ENCODE measurements around the gene TBC1D22A. TPM values are rescaled to one million over a fixed set of nuclear protein-coding genes. Genes with fewer than 3 reads are reported as not detected.

The TBC1D22A gene
- total and polyA plus RNA-seq, 4 donors: 4.1 to 12.4 (median 8.4) TPM

- no peak for TF ChIP-seq NR2F2 (IDR thresholded peaks at IDR 0.05)
- no peak for TF ChIP-seq RAD21 (IDR thresholded peaks at IDR 0.05)
- TF ChIP-seq SP1 (IDR thresholded peaks at IDR 0.05): no peak
- no peak for TF ChIP-seq FOXA1 (IDR thresholded peaks at IDR 0.05)
- no peak for TF ChIP-seq REST (IDR thresholded peaks at IDR 0.05)
- no peak for TF ChIP-seq ATF3 (IDR thresholded peaks at IDR 0.05)
- TF ChIP-seq HNF4G (IDR thresholded peaks at IDR 0.05): no peak
- no peak for TF ChIP-seq RXRA (IDR thresholded peaks at IDR 0.05)
- no peak for TF ChIP-seq ZBTB33 (IDR thresholded peaks at IDR 0.05)
- no peak for TF ChIP-seq FOXA2 (IDR thresholded peaks at IDR 0.05)
- no peak for TF ChIP-seq TAF1 (conservative IDR thresholded peaks at IDR 0.05)
- TF ChIP-seq CTCF (IDR thresholded peaks at IDR 0.05; ENCODE audit: low read depth, low read length, missing input control): no peak
- no peak for TF ChIP-seq HNF4A (conservative IDR thresholded peaks at IDR 0.05)
- no peak for TF ChIP-seq YY1 (IDR thresholded peaks at IDR 0.05)
- Histone ChIP-seq H3K4me3 (ENCODE audit: low read depth in 1 of 3, low read length in 3 of 3) (no peak overlapping the region), H3K36me3 (ENCODE audit: control insufficient read depth in 4 of 4, insufficient read depth in 3 of 4, low read depth in 1 of 4, low read length in 3 of 4) (no peaks in the 10 kb centered on the region), H3K9me3 (ENCODE audit: control insufficient read depth in 4 of 4, low read length in 3 of 4) (no peaks in the 10 kb centered on the region), H3K4me1 (ENCODE audit: control insufficient read depth in 4 of 4, insufficient read depth in 4 of 4, low read length in 3 of 4) (no peaks in the 10 kb centered on the region), H3K9ac (ENCODE audit: low read depth in 1 of 2, low read length in 2 of 2) (no peak overlapping the region), H3K27ac (ENCODE audit: low read depth in 1 of 2, low read length in 2 of 2) (no peak overlapping the region), H3K27me3 (ENCODE audit: control insufficient read depth in 4 of 4, insufficient read depth in 4 of 4, low read length in 3 of 4) (no peaks in the 10 kb centered on the region)
- no peak for DNase-seq (ENCODE audit: low spot score)
- WGBS: 97% methylated on average over 15 of the region's 15 CpGs
These were observed 362.0 kb downstream of the TBC1D22A start for GRCh38 chr22:47124451-47124881.

- H3K27ac ChIP-seq (ENCODE audit: low read depth in 1 of 2, low read length in 2 of 2): no peak overlapping the region
These were observed 362.5 kb downstream of the TBC1D22A start for GRCh38 chr22:47124961-47125360.

More at GRCh38 chr22:47124961-47125360, 362.5 kb downstream of the TBC1D22A start:
- H3K4me1 ChIP-seq (ENCODE audit: control insufficient read depth in 4 of 4, insufficient read depth in 4 of 4, low read length in 3 of 4): no peaks in the 10 kb centered on the region
- TF ChIP-seq CTCF (IDR thresholded peaks at IDR 0.05; ENCODE audit: low read depth, low read length, missing input control) (no peak), HNF4G (IDR thresholded peaks at IDR 0.05) (no peak), FOXA2 (IDR thresholded peaks at IDR 0.05) (no peak), ATF3 (IDR thresholded peaks at IDR 0.05) (no peak), GABPA (IDR thresholded peaks at IDR 0.05 in 1 of 2, conservative IDR thresholded peaks at IDR 0.05 in 1 of 2) (no peak), MAX (IDR thresholded peaks at IDR 0.05) (no peak), HNF4A (conservative IDR thresholded peaks at IDR 0.05) (no peak), JUND (IDR thresholded peaks at IDR 0.05) (no peak), REST (IDR thresholded peaks at IDR 0.05) (no peak)
- H3K9ac ChIP-seq (ENCODE audit: low read depth in 1 of 2, low read length in 2 of 2): no peak overlapping the region
- H3K27me3 ChIP-seq (ENCODE audit: control insufficient read depth in 4 of 4, insufficient read depth in 4 of 4, low read length in 3 of 4): no peaks in the 10 kb centered on the region
- no peaks in the 10 kb centered on the region for H3K36me3 ChIP-seq (ENCODE audit: control insufficient read depth in 4 of 4, insufficient read depth in 3 of 4, low read depth in 1 of 4, low read length in 3 of 4)
- H3K9me3 ChIP-seq (ENCODE audit: control insufficient read depth in 4 of 4, low read length in 3 of 4): no peaks in the 10 kb centered on the region
- DNase-seq (ENCODE audit: low spot score): no peak
- no peak overlapping the region for H3K4me3 ChIP-seq (ENCODE audit: low read depth in 1 of 3, low read length in 3 of 3)
- WGBS: 94% methylated on average over 14 of the region's 14 CpGs
